Motor neuron (in vitro differentiated cells): ENCODE results near the gene EQTN. TPM values are rescaled to one million over a fixed set of nuclear protein-coding genes. Genes with fewer than 3 reads are reported as not detected.

Experiments used
- ATAC-seq, 8 experiments: fragments of 200-7000 bp; cut with Tn5 transposase; replicated peaks in 6 of 8; 2 replicates each; pipeline ENCODE4 v1.8.0; 2021; ENCODE audit warnings: mild to moderate bottlenecking in 8 of 8, moderate library complexity in 8 of 8
- H3K27ac ChIP-seq, 2 donors: fragments of 250-450 bp; sonication (Bioruptor Pico); 2 replicates each; pipeline ENCODE4 v1.9.0; 2021; ENCODE audit warnings: antibody characterized with exemption in 2 of 2, mild to moderate bottlenecking in 2 of 2, moderate library complexity in 1 of 2
- H3K4me1 ChIP-seq, 2 donors: fragments of 250-450 bp; sonication (Bioruptor Pico); replicated peaks in 1 of 2; 2 replicates each; pipeline ENCODE4 v1.6.1; 2021; ENCODE audit warnings: antibody characterized with exemption in 2 of 2, mild to moderate bottlenecking in 2 of 2, moderate library complexity in 1 of 2
- H3K4me3 ChIP-seq, 5 donors: fragments of 250-450 bp; sonication (Bioruptor Pico); 2 replicates each; pipeline ENCODE4 v1.9.0; 2021; ENCODE audit warnings: antibody characterized with exemption in 5 of 5, mild to moderate bottlenecking in 5 of 5, moderate library complexity in 4 of 5
- WGBS, 10 experiments: fragments of 450-650 bp; shearing (Covaris generic); methylation state at CpG; one replicate each; pipeline ENCODE4 v1.0.0; 2022; 5-methylcytosine and 5-hydroxymethylcytosine counted together
- in situ Hi-C, 9 experiments: fragments of 400-800 bp; cut with MboI; loops; one replicate each; pipeline ENCODE4 v1.15.0; 2021; ENCODE audit warnings: low sequenced_read_pairs in 9 of 9, low pct_unique_long_range_greater_than_20kb in 2 of 9; ENCODE audit not compliant: unreplicated experiment in 9 of 9
- total RNA-seq, 8 experiments: library from RNA; unstranded; fragments of 300-600 nt; gene quantifications; 2 replicates each; pipeline versions ENCODE4 v1.2.3 to v1.2.4, GENCODE V29; 2022

The EQTN gene
- total RNA-seq, 8 experiments from 2014 or later, result 0.18 to 0.40 (median 0.32) TPM; not detected in 4

- no peak for ATAC-seq
- H3K4me1 ChIP-seq, result no peaks in the 10 kb centered on the region
- H3K4me3 ChIP-seq, result no peak overlapping the region
- H3K27ac ChIP-seq, result no peak overlapping the region
- in situ Hi-C loops, result loop anchor here in 1 of 9 experiments (25.0 kb wide), 1 partner anchor 254 kb away; no protein-coding TSS in a partner anchor
- 66 to 94% (median 88%) methylated on average over 2 to 8 of the region's 8 CpGs for WGBS, 10 experiments
Measured at GRCh38 chr9:27291292-27291691, 5.7 kb downstream of the EQTN start.

DNA sequence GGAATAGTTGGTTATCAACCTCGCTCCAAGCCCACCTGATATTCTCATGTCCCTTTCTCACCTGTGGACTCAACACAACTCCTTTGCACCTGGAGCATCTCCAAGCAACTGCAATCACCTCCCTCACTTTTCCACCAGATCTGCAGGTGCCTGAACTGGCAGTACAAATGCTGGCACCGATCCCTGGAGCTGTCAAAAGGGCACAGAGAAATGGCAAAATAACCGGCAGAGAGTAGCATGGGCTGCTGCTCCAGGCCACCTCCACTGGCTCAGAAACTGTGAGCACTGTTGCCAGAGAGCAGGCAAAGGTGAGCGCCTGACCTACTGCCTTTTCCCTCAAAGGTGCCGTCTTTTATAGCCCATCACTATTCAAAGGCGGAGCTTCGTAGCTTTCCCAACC is 14.7 kb downstream of the EQTN start:
- Histone ChIP-seq H3K4me1 (no peaks in the 10 kb centered on the region), H3K4me3 (no peak overlapping the region), H3K27ac (no peak overlapping the region)
- no peak for ATAC-seq
- WGBS, 10 experiments, result 60 to 100% (median 83%) methylated on average over 1 to 7 of the region's 7 CpGs; no CpG with 5 or more reads in 1 of the 10 experiments
- in situ Hi-C loops, result loop anchor here in 1 of 9 experiments (25.0 kb wide), 1 partner anchor 245 kb away; no protein-coding TSS in a partner anchor

GRCh38 chr9:27280860-27281259 is 16.1 kb downstream of the EQTN start:
- WGBS, 10 experiments, result 0 to 100% (median 76%) methylated on average over 1 to 5 of the region's 5 CpGs; no CpG with 5 or more reads in 1 of the 10 experiments
- peak in 6 of 8 experiments; percentile 19 to 95 (median 66) for ATAC-seq
- H3K4me1 ChIP-seq, result no peaks in the 10 kb centered on the region
- H3K4me3 ChIP-seq, result no peak overlapping the region
- in situ Hi-C loops, result loop anchor here in 1 of 9 experiments (25.0 kb wide), 1 partner anchor 244 kb away; no protein-coding TSS in a partner anchor
- no peak overlapping the region for H3K27ac ChIP-seq

- Histone ChIP-seq H3K4me3 (no peak overlapping the region), H3K4me1 (no peaks in the 10 kb centered on the region), H3K27ac (no peak overlapping the region)
- in situ Hi-C loops, result loop anchor here in 1 of 9 experiments (25.0 kb wide), 1 partner anchor 243 kb away; no protein-coding TSS in a partner anchor
- WGBS, 10 experiments, result 85 to 100% (median 98%) methylated on average over 1 to 12 of the region's 16 CpGs; no CpG with 5 or more reads in 4 of the 10 experiments
- no peak for ATAC-seq
Measured at GRCh38 chr9:27280249-27280648, 16.7 kb downstream of the EQTN start.

GRCh38 chr9:27279611-27280010 is 17.3 kb downstream of the EQTN start:
- Histone ChIP-seq H3K4me3 (no peak overlapping the region), H3K27ac (no peak overlapping the region), H3K4me1 (no peaks in the 10 kb centered on the region)
- WGBS, 10 experiments, result 0 to 100% (median 89%) methylated on average over 1 to 3 of the region's 3 CpGs
- in situ Hi-C loops, result loop anchor here in 2 of 9 experiments (10.0 to 25.0 kb wide), 2 partner anchors 242 to 245 kb away; no protein-coding TSS in a partner anchor
- ATAC-seq, result no peak

- ATAC-seq, result no peak
- Histone ChIP-seq H3K4me3 (no peak overlapping the region), H3K27ac (no peak overlapping the region), H3K4me1 (no peaks in the 10 kb centered on the region)
- in situ Hi-C loops, result loop anchor here in 2 of 9 experiments (10.0 to 25.0 kb wide), 2 partner anchors 241 to 244 kb away; no protein-coding TSS in a partner anchor
- 14 to 100% (median 71%) methylated on average over 1 of the region's 1 CpG; no CpG with 5 or more reads in 2 of the 10 experiments for WGBS, 10 experiments
Measured at GRCh38 chr9:27278374-27278773, 18.6 kb downstream of the EQTN start.

DNA sequence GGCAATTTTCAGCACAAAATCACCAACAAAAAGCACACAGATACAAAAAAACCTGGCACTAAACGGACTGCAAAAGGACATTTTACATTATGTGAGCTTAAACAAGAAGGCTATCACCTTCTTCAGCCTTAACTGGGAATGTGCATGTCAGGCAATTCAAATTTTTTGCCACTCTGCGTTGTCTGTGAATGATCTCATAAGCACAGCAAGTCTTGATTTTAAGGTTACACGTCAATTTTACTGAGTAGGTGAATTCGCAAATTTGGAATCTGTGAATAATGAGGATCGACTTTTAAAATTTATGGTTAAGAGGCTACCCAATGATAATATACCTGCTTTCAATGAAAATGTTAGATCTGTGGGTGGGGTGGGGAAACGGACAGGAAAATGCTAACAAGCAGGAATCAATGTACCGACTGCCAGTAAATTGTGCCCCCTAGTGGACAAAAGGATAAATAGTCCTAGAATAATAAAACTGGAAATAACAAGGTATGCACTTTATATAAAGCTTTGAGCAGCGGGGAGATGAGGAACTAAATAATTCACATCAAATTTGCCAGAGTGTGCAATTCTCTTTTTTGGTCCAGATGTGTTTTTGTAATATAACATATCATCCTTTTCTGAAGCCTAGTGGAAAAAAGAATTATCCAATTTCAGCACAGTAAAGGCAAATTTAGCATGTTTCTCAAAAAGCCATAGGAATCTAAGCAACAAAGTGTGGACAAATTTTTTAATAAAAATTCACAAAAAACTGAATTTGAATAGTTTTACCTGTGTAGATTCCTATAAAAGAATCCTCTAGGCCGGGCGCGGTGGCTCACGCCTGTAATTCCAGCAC is 20.5 kb downstream of the EQTN start:
- WGBS, 10 experiments, result 3 to 56% (median 44%) methylated on average over 2 to 12 of the region's 12 CpGs
- Histone ChIP-seq H3K27ac (no peak overlapping the region), H3K4me3 (no peak overlapping the region), H3K4me1 (no peaks in the 10 kb centered on the region)
- ATAC-seq, result peak in 5 of 8 experiments; percentile 2 to 55 (median 44)
- in situ Hi-C loops, result loop anchor here in 2 of 9 experiments (10.0 to 25.0 kb wide), 2 partner anchors 239 to 242 kb away; no protein-coding TSS in a partner anchor

DNA sequence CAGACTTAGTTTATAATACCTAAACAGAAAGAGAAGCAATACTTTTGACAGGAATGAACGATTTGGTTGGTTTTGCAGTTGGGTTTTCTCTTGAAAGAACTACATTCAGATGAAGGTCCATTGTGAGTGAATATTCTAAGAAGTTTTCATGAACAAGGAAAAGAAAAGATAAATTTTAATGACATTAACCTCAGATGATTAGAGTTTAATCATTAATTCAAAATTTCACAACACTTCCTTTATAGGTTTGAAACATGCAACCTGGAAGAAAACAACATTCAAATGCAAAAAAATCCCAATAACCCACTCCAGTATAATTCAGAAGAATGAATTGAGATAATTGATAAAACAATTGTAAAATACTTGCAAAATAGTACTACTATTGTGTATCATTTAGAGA is 23.8 kb downstream of the EQTN start:
- 33 to 100% (median 88%) methylated on average over 1 of the region's 1 CpG; no CpG with 5 or more reads in 1 of the 10 experiments for WGBS, 10 experiments
- H3K4me3 ChIP-seq, result no peak overlapping the region
- in situ Hi-C loops, result loop anchor here in 2 of 9 experiments (10.0 to 25.0 kb wide), 2 partner anchors 236 to 238 kb away; no protein-coding TSS in a partner anchor
- no peaks in the 10 kb centered on the region for H3K4me1 ChIP-seq
- no peak overlapping the region for H3K27ac ChIP-seq
- no peak for ATAC-seq

DNA sequence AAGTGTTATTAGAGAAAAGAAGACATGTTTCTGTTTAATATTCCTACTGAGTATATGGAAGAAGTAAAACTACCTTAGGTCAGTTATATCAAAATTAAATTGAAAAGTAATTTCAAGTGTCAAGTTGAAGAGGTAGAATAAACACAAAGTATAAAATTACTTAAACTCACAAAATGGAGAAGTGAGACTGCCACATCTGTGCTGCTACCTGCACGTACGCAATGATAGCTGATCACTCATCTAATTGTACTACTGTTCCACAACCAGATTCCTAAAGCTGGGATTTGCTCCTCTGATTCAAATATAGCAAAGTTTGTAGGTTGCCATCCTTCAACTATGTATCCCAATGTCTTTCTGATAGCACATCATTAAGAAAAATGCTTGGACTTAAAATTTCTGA is 24.8 kb downstream of the EQTN start:
- no peaks in the 10 kb centered on the region for H3K4me1 ChIP-seq
- in situ Hi-C loops, result loop anchor here in 2 of 9 experiments (10.0 to 25.0 kb wide), 2 partner anchors 235 to 237 kb away; no protein-coding TSS in a partner anchor
- 83 to 100% (median 93%) methylated on average over 1 to 2 of the region's 2 CpGs; no CpG with 5 or more reads in 4 of the 10 experiments for WGBS, 10 experiments

GRCh38 chr9:27261517-27262211 is 35.3 kb downstream of the EQTN start:
- Histone ChIP-seq H3K27ac (no peak overlapping the region), H3K4me1 (no peaks in the 10 kb centered on the region), H3K4me3 (no peak overlapping the region)
- WGBS, 10 experiments, result 25 to 100% (median 73%) methylated on average over 1 to 4 of the region's 4 CpGs; no CpG with 5 or more reads in 2 of the 10 experiments
- in situ Hi-C loops, result loop anchor here in 1 of 9 experiments (25.0 kb wide), 1 partner anchor 224 kb away; no protein-coding TSS in a partner anchor
- ATAC-seq, result no peak

More for the DNA sequence above, 24.8 kb downstream of the EQTN start:
- ATAC-seq, result no peak
- Histone ChIP-seq H3K27ac (no peak overlapping the region), H3K4me3 (no peak overlapping the region)

DNA sequence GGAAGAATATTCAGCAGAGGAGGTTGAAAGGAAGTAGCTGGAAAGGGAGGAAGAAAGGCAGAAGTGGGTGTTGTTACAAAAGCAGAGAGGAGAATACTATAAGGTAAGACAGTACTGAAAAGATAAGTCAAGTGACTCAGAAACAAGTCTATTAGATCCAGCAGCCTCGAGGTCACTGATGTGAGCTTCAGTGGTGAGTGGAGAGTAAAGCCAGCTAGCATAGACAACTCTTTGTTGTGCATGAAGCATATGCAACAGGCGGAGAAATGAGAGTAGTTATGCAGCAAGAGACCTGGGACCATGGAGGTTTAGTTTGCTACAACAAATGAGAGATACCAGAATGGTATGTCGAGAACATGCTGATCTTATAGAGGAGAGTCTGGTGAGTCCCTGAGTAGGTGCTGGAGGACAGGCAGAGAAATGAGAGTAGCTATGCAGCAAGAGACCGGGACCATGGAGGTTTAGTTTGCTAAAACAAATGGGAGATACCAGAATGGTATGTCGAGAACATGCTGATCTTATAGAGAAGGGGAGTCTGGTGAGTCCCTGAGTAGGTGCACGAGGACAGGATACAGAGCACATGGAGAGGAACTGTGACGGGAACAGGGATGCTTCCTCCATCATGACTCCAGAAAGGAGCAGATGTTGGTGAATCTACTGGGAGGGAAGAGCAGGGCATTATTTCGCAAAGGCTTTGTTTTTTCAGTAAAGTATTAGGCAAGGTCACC is 36.0 kb downstream of the EQTN start:
- in situ Hi-C loops, result loop anchor here in 1 of 9 experiments (25.0 kb wide), 1 partner anchor 224 kb away; no protein-coding TSS in a partner anchor
- no peaks in the 10 kb centered on the region for H3K4me1 ChIP-seq
- no peak overlapping the region for H3K27ac ChIP-seq
- no peak overlapping the region for H3K4me3 ChIP-seq
- ATAC-seq, result no peak
- WGBS, 10 experiments, result 21 to 90% (median 64%) methylated on average over 1 to 7 of the region's 8 CpGs

DNA sequence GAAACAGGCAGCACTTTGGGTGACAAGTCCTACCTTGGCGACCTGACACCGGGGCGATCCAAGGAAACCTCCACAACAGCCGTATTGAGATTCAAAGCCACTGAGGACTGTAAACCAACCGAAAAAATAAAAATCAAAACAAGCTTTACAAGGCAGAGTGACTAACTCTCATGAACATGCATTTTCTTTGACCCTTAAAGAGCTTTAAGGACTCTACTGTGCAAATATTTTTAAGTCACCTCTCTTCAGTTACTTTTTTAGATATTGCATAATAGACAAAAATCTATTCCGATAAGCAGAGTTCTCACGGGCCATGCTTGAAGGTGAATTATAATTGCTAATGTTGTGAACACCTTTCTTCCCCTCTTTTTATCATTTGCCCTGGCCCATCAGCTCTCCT is 38.3 kb downstream of the EQTN start:
- no peaks in the 10 kb centered on the region for H3K4me1 ChIP-seq
- H3K27ac ChIP-seq, result no peak overlapping the region
- WGBS, 10 experiments, result 57 to 100% (median 91%) methylated on average over 1 to 7 of the region's 7 CpGs
- no peak overlapping the region for H3K4me3 ChIP-seq
- no peak for ATAC-seq
- in situ Hi-C loops, result loop anchor here in 1 of 9 experiments (25.0 kb wide), 1 partner anchor 221 kb away; no protein-coding TSS in a partner anchor
